ENCODE measurements around the gene RHEX. TPM values are rescaled to one million over a fixed set of nuclear protein-coding genes. Genes with fewer than 3 reads are reported as not detected.

The RHEX gene
- total and polyA plus RNA-seq, 9 donors = 0.15 to 13.3 (median 1.8) TPM; not detected in 1

DNA sequence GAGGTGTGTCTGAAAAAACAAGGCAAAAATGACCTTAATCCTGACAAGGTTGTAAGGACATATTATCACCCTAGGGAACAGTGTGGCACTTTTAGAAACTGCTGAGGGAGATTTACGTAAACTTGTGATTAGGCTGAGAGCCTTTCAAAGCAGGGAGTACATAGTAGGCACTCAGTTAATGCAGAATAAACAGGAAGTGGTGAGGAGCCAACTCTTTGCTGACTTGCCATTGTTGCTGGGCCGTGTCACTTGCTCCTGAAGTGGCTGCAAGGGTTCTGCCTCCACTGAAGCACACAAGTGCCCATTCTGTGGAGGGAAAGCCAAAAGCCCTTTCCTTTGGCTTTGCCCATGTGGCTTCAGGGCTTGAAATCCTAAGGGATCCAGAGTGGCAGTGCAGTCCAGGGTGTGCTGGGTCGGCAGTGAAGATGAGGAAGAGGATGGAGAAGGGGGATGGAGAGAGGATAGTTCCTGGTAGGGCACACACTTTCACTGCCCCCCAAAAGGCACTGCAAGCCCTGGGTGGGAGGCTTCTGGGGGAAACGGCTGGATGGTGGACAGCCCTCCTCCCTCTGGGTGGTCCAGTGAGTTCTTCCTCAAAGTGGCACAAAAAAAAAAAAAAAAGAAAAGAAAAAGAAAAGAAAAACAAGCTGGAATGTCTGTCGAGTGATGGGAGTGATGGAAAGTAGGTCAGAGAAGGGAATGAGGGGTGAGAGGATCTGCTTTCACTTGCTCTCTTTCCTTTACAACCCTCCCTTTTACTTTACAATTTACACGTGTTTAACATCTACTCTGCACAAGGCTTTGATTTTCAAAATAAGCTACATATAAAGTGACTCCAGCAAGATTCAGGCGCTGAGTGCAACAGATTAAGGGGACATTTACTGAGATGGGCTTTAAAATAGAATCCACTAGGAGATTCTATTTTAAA is 13.7 kb upstream of the RHEX start:
- no peak overlapping the region for H3K4me3 ChIP-seq
- intact Hi-C loops (cut with DNase I) = no loop called here
- no peak for DNase-seq
- peaks cover 3% of the 10 kb centered on the region for H3K4me1 ChIP-seq (ENCODE audit: insufficient read depth)
- no peaks in the 10 kb centered on the region for H3K36me3 ChIP-seq
- WGBS, 3 donors = 38 to 54% (median 40%) methylated on average over 7 of the region's 7 CpGs
- no peaks in the 10 kb centered on the region for H3K27me3 ChIP-seq
- TF ChIP-seq CTCF (IDR thresholded peaks at IDR 0.05) (no peak), POLR2A (IDR thresholded peaks at IDR 0.05) (no peak), EP300 (IDR thresholded peaks at IDR 0.05) (no peak)
- no peaks in the 10 kb centered on the region for H3K9me3 ChIP-seq
- no peak overlapping the region for H3K27ac ChIP-seq

DNA sequence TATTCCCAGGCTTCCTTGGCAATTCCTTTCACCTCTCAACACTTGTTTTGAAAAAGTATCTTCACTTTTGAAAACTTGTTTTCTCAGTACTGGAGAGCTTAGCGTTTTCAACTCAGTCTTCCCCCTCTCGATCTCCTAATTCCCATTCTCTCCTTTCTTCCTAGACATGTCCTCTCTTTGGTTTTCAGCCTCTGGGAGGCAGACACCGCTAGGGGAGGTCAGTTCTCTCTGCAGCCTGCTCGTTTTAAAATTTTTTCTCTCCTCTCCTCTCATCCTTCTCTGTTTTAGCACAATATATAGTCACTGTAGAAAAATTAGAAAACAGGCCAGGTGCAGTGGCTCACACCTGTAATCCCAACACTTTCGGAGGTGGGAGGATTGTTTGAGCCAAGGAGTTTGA is 12.6 kb upstream of the RHEX start:
- Histone ChIP-seq H3K4me1 (ENCODE audit: insufficient read depth) (no peaks in the 10 kb centered on the region), H3K27ac (no peak overlapping the region), H3K27me3 (no peaks in the 10 kb centered on the region), H3K9me3 (no peaks in the 10 kb centered on the region), H3K36me3 (no peaks in the 10 kb centered on the region), H3K4me3 (no peak overlapping the region)
- WGBS, 3 donors = 46 to 52% (median 49%) methylated on average over 5 of the region's 5 CpGs
- DNase-seq = no peak
- intact Hi-C loops (cut with DNase I) = no loop called here
- TF ChIP-seq POLR2A (IDR thresholded peaks at IDR 0.05) = no peak
- TF ChIP-seq CTCF (IDR thresholded peaks at IDR 0.05) = no peak
- TF ChIP-seq EP300 (IDR thresholded peaks at IDR 0.05) = no peak

DNA sequence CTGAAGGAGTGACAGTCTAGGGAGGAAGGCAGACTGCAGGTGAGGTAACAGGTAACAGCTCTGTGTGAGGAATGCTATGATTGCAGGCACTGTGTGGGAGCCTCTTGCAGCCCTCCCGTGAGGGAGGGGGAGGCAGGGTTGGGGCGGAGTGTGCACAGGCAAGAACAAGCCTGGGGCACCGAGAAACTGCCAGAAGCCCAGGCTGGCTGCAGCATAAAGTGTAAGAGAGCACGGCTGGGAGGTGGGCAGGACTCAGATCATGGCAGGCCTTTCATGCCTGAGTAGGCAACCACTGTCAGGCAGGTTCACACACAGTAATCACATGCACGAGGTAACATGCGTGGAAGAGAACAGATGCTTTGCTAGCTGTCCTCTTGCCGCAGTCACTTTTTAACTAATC is 11.3 kb upstream of the RHEX start:
- Histone ChIP-seq H3K27me3 (no peaks in the 10 kb centered on the region), H3K27ac (no peak overlapping the region), H3K9me3 (no peaks in the 10 kb centered on the region), H3K4me3 (no peak overlapping the region), H3K36me3 (no peaks in the 10 kb centered on the region), H3K4me1 (ENCODE audit: insufficient read depth) (no peaks in the 10 kb centered on the region)
- no peak for DNase-seq
- TF ChIP-seq EP300 (IDR thresholded peaks at IDR 0.05) = no peak
- no peak for TF ChIP-seq POLR2A (IDR thresholded peaks at IDR 0.05)
- no peak for TF ChIP-seq CTCF (IDR thresholded peaks at IDR 0.05)
- WGBS, 3 donors = 46 to 60% (median 47%) methylated on average over 7 of the region's 7 CpGs
- intact Hi-C loops (cut with DNase I) = no loop called here

DNA sequence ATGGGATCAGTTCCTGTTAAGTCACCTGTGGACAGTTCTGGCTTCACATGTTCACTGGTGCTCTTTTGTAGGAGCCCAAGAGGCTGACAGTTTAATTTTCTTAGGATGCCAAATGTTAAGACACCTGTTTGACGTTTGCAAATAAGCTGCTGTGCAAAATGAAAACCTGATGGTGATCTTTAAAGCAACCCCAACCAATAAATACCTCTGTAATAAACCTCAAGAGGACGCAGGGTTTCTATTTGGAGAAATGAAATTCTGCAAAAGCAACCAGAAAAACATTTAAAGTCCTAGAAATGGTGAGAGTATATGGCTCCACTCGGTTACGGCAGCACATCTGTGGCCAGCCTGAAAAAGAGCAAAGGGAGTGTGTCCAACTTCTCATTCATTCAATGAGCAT is 5.7 kb upstream of the RHEX start:
- intact Hi-C loops (cut with DNase I) = no loop called here
- Histone ChIP-seq H3K36me3 (no peaks in the 10 kb centered on the region), H3K9me3 (no peaks in the 10 kb centered on the region), H3K27ac (no peak overlapping the region), H3K27me3 (no peaks in the 10 kb centered on the region), H3K4me3 (no peak overlapping the region), H3K4me1 (ENCODE audit: insufficient read depth) (no peaks in the 10 kb centered on the region)
- TF ChIP-seq EP300 (IDR thresholded peaks at IDR 0.05) (no peak), POLR2A (IDR thresholded peaks at IDR 0.05) (no peak), CTCF (IDR thresholded peaks at IDR 0.05) (no peak)
- WGBS, 3 donors = 59 to 69% (median 67%) methylated on average over 4 of the region's 4 CpGs
- no peak for DNase-seq

Measured in ovary (tissue), 9 donors.